Rectal smooth muscle tissue (tissue), 1 donor: ENCODE results near the gene EPS8.
A peak's percentile ranks its signal among the peaks of the same experiment; 100 is the strongest.

Source experiments
- H3K27ac ChIP-seq: one replicate; pipeline ENCODE4 v1.7.0; 2013; ENCODE audit warnings: low read depth, low read length, inconsistent platforms
- H3K27me3 ChIP-seq: one replicate; pipeline ENCODE4 v1.7.0; 2013; ENCODE audit warnings: low read length; ENCODE audit not compliant: control insufficient read depth, insufficient read depth
- H3K36me3 ChIP-seq: one replicate; pipeline ENCODE4 v1.7.0; 2013; ENCODE audit warnings: low read length; ENCODE audit not compliant: control insufficient read depth, insufficient read depth
- H3K4me1 ChIP-seq: one replicate; pipeline ENCODE4 v1.7.0; 2013; ENCODE audit warnings: low read length; ENCODE audit not compliant: control insufficient read depth, insufficient read depth
- H3K4me3 ChIP-seq: one replicate; pipeline ENCODE4 v1.7.0; 2013; ENCODE audit warnings: low read length
- H3K9ac ChIP-seq: one replicate; pipeline ENCODE4 v1.7.0; 2013; ENCODE audit warnings: low read length

The EPS8 gene

DNA sequence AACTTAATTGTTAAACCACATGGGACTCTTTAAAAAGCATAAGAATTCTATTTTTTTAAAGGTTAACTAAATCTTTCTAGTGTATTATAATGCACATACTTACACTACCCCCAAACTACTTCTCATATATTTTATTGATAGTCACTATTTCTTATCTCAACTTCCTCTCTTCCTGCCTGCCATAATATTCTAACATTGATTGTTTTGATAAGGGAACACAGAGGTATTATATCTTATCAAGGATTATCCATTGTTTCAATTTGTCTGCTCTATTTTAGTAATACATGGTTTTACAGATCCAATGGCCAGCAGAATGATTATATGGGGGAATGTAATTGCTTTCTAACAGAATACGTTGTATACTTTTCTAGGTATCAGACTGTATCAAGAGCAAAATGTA, 98.9 kb downstream of the EPS8 start:
- Histone ChIP-seq H3K27ac (no peak overlapping the region), H3K9ac (no peak overlapping the region), H3K27me3 (no peaks in the 10 kb centered on the region), H3K4me1 (peaks cover 6% of the 10 kb centered on the region), H3K4me3 (no peak overlapping the region), H3K36me3 (no peaks in the 10 kb centered on the region)

DNA sequence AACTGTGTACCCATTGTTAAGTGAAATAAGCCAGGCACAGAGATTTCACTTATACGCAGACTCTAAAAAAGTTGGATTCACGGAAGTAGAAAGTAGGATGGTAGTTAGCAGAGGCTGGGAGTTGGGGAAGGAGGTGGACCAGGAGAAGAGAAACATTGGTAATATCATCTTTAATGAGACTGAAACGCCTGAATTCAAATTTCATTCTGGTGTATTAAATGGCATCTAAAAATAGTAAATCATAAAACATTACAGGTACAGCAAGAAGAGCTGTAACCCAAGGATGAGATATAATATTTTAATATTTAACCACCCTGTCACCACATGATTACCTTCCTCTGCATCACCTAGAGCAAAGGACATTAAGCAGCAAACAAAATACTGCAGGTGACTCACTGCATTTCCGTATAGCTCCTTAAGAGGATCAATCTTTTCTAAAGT, 99.4 kb downstream of the EPS8 start:
- H3K36me3 ChIP-seq: no peaks in the 10 kb centered on the region

DNA sequence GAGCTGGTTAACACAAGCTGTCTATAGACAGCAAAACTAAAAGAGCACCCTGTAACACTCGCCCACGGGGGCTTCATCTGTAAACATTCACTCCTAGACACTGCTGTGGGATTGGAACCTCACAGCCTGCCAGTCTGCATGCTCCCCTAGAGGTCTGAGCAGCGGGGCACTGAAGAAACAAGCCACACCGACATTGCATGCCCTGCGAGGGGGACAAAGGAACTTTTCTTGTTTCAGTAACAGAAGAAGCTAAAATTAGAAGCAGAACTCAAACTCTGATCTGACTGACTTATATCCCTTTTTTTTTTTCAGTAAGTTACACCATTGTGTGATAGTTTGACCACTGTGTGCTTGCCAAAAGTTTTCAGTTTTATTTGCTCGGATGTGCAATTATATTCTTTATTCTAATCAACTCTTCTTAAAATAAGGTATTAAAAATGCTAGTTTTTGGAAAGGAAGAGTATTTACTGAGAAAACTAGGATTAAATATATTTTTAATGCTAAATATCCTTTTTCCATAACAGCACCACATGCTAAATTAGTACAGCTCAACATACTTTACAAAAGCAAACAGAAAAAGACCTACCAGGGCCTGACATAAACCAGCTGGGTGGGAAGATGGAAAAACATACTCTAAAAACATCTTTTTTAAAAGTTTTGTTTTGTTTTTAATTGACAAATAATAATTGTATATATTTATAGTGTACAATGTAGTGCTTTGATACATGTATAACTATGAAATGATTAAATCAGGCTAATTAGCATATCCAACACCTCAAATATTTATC, 100.2 kb downstream of the EPS8 start:
- no peaks in the 10 kb centered on the region for H3K27me3 ChIP-seq
- no peaks in the 10 kb centered on the region for H3K36me3 ChIP-seq
- H3K4me1 ChIP-seq: peaks cover 6% of the 10 kb centered on the region
- H3K4me3 ChIP-seq: peak overlapping the region; percentile 53
- no peak overlapping the region for H3K9ac ChIP-seq
- peak overlapping the region; percentile 62 for H3K27ac ChIP-seq

More for the DNA sequence above, 99.4 kb downstream of the EPS8 start:
- Histone ChIP-seq H3K27me3 (no peaks in the 10 kb centered on the region), H3K9ac (no peak overlapping the region), H3K4me3 (no peak overlapping the region), H3K27ac (no peak overlapping the region), H3K4me1 (peaks cover 6% of the 10 kb centered on the region)

DNA sequence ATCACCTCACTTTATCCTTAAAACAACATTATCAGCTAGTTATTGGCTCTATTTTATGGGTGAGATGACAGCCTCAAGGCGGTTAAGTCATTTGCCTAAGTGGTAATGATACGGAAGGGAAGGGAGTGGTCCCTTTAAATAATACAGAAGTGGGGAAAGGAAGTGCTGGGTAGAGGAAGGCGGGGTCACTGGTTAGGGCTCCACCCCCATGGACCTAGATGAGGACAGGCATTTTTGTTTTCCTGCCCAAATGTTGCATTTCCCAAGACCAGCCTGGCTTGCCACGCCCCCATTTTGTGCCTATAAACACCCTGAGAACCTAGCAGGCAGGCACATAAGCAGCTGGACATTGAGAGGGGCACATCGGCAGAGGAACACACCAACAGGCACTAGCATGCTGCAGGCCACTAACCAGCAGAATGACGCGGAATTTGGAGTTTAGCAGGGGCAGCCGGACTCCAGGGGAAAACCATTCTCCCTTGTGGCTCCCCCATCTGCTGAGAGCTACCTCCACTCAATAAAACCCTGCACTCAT, 100.9 kb downstream of the EPS8 start:
- Histone ChIP-seq H3K27me3 (no peaks in the 10 kb centered on the region), H3K4me1 (peaks cover 6% of the 10 kb centered on the region), H3K36me3 (no peaks in the 10 kb centered on the region), H3K27ac (peak overlapping the region; percentile 62), H3K4me3 (peak overlapping the region; percentile 53), H3K9ac (no peak overlapping the region)

DNA sequence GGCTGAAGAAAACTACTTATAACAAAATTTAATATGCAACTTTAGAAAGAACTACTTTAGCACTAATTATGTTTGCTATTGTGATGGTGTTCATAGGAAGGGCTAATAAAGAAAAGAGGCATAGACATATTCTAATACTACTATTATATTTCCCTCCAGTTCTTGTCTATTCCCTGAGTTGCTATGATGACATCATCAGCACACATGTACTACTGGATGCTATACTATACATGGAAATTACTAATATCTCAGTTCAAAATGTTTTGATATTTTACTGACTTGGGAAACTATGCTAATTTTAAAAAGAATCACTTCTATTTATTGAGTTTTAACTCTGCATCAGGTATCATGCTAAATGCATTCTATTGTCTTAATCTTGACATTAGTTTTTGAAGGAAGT, 101.6 kb downstream of the EPS8 start:
- H3K4me3 ChIP-seq: no peak overlapping the region
- no peaks in the 10 kb centered on the region for H3K36me3 ChIP-seq
- H3K4me1 ChIP-seq: peaks cover 6% of the 10 kb centered on the region
- H3K9ac ChIP-seq: no peak overlapping the region
- H3K27me3 ChIP-seq: no peaks in the 10 kb centered on the region
- H3K27ac ChIP-seq: no peak overlapping the region

DNA sequence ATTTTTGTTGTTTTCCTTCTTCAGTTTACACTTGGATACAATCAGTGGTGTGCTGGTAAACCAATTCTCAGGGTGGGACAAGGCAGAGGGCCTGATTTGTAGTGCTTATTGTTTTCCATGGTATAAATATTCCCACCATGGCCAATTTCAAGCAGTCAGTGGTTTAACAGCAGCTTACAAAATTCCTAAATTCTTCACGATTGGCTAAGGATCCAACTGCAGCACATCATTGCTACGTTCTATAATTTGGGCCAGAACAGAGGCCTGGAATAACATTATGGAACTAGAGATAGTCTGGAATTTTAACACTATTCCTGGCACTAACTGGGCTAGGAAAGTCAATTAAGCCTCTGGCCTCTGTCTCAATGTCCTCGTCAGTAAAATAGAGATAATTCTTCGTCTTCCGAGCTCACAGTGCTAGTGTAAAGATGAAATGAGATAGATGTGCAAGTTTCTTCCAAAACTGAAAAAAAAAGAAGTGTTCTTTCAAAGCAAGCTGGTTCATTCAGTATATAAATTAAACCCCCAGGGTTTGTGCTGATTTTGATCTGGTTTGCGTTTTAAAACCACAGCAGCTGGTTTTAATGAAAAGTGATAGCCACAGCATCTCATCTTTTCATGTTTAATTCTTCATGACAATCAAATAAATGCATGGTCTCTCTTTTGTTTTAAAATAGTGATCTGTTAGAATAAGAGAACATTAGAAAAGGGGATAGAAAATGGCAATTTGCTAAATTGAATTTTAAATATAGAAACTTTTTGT, 104.1 kb downstream of the EPS8 start:
- no peak overlapping the region for H3K9ac ChIP-seq
- no peak overlapping the region for H3K4me3 ChIP-seq

DNA sequence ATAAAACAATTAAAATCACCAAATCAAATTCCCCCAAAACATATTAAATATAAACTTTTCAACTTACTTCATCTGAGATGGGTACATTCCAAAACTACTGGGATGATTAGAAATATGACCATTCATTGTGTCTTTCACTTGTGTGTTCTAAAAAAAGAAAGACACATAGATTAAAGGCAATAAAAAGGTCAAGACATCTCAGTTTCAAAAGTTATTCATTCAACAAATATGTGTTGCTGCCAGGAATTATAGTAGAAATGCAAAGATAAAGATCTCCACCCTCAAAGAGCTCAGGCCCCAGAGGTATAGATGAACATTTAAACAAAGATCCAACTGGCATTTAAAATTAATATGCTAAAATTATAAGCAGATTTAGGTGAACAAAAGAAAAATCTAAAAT, 106.4 kb downstream of the EPS8 start:
- Histone ChIP-seq H3K4me3 (no peak overlapping the region), H3K27ac (no peak overlapping the region), H3K4me1 (no peaks in the 10 kb centered on the region), H3K9ac (no peak overlapping the region), H3K36me3 (no peaks in the 10 kb centered on the region), H3K27me3 (no peaks in the 10 kb centered on the region)

More for the DNA sequence above, 104.1 kb downstream of the EPS8 start:
- Histone ChIP-seq H3K27ac (no peak overlapping the region), H3K36me3 (no peaks in the 10 kb centered on the region), H3K27me3 (no peaks in the 10 kb centered on the region), H3K4me1 (no peaks in the 10 kb centered on the region)

DNA sequence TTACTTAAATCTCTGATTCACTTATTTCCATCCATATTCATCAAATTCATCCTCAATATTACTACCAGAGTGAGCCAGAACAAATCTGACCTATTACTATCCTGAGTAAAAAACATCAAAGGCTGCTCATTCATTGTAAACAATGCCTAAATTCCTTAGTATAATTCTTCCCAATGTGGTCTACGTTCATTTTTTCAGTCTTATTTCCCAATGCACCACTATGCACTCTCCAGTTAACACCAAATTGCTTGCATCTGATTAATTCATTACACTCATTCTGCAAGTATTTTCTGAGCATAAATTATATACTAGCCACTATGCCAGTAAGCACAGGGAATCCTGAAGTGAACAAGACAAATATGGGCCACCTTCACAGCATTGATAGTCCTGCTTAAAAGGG, 110.0 kb downstream of the EPS8 start:
- no peaks in the 10 kb centered on the region for H3K36me3 ChIP-seq
- no peak overlapping the region for H3K9ac ChIP-seq
- H3K4me1 ChIP-seq: no peaks in the 10 kb centered on the region
- no peak overlapping the region for H3K4me3 ChIP-seq
- no peaks in the 10 kb centered on the region for H3K27me3 ChIP-seq
- H3K27ac ChIP-seq: no peak overlapping the region

DNA sequence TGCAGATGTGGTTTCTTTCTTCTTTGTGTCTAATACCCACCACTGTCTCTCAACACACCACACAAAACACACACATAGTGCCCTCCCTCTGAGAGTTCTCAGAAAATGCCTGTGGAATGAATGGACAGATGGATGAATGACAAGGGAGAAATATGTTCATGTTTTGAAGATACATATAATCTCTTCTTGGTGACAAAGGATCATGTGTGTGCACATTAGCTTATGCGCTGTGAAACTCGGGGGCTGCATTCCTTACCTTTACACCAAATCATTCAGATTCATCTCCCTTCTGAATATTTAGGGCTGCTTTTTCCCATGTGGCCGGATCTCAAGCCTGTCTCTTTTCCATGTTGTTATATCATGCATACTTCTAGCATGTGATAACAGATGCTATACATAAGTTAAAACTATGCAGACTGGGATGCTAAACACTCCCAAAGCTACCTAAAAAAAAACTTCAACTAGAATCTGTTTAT, 111.4 kb downstream of the EPS8 start:
- H3K4me1 ChIP-seq: no peaks in the 10 kb centered on the region
- no peak overlapping the region for H3K4me3 ChIP-seq
- no peaks in the 10 kb centered on the region for H3K36me3 ChIP-seq

DNA sequence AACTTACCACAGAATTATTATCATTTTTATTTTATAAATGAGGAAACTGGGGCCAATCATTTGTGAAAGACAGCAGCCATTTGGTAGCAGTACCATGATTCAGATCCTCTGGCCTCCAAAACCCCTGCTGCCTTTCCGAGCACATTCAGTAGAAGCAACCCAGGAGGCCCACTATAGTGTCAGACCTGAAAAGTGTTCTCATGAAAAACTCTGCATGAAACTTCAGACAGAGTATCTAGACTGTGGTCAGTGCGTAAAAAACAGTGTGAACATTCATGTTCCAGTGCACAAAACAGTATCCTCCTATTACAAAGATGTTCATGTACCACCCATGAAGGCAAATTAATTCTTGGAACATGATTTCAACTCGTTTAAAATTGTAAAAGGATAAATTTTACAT, 112.0 kb downstream of the EPS8 start:
- no peaks in the 10 kb centered on the region for H3K4me1 ChIP-seq
- H3K27me3 ChIP-seq: no peaks in the 10 kb centered on the region
- no peaks in the 10 kb centered on the region for H3K36me3 ChIP-seq
- no peak overlapping the region for H3K4me3 ChIP-seq
- H3K9ac ChIP-seq: no peak overlapping the region
- no peak overlapping the region for H3K27ac ChIP-seq

More for the DNA sequence above, 111.4 kb downstream of the EPS8 start:
- Histone ChIP-seq H3K27me3 (no peaks in the 10 kb centered on the region), H3K9ac (no peak overlapping the region), H3K27ac (no peak overlapping the region)

DNA sequence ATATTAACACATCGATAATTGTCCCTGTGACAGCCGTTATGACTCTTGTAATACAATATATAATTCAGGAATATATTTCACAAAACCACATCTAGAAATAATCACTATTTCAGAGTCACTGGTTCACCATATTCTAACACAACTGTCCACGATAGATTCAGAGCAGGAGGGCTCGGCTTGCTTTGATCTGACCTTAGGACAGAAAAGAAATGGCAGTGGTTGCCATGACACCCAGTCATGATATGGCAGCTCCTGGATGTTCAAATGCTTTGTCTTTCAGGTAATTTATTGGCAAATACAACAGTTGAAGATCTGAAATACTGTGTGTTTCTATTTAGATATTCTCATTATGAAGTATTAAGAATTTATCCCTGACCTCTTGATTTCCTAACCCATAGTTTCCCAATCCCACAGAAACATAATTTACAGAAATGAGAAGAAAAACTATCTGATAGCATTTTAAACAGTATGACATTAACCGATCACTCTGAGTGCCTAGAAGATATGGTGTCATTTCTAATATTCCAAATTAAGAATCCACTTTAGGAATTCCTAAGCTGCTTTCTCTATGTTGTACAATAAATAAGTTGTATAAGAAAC, 116.4 kb downstream of the EPS8 start:
- H3K4me3 ChIP-seq: no peak overlapping the region
- H3K4me1 ChIP-seq: peaks cover 8% of the 10 kb centered on the region
- H3K27ac ChIP-seq: no peak overlapping the region
- no peak overlapping the region for H3K9ac ChIP-seq
- H3K36me3 ChIP-seq: no peaks in the 10 kb centered on the region
- H3K27me3 ChIP-seq: no peaks in the 10 kb centered on the region

DNA sequence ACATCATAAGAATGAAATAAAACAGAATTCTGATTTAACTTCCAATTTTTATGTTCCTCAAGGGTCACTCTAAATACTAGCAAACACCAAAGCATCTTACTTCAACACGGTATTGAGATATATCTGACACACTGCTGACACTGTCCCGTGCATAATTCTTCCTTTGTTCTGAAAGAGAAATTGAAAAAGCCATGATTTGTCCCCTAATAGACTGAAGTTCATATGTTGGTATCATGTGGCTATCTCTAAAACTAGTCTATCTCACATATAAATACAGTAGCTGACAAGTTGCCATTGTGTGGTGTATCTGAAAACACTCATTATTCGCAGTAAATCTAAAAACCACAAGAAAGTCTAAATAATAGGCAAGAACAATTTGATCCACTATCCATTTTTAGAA, 118.4 kb downstream of the EPS8 start:
- no peaks in the 10 kb centered on the region for H3K27me3 ChIP-seq
- H3K9ac ChIP-seq: no peak overlapping the region
- peaks cover 8% of the 10 kb centered on the region for H3K4me1 ChIP-seq
- no peak overlapping the region for H3K27ac ChIP-seq
- no peak overlapping the region for H3K4me3 ChIP-seq
- H3K36me3 ChIP-seq: no peaks in the 10 kb centered on the region
